HCT116 (cell line): ENCODE data around the gene GARNL3. TPM values are rescaled to one million over a fixed set of nuclear protein-coding genes. Genes with fewer than 3 reads are reported as not detected.
A peak's percentile ranks its signal among the peaks of the same experiment; 100 is the strongest.

Experiments used
- ATAC-seq: fragments of 200-7000 bp; cut with Tn5 transposase; 2 replicates; pipeline ENCODE4 v1.9.1; 2020; ENCODE audit warnings: mild to moderate bottlenecking, moderate library complexity
- BruUV-seq: library from RNA; stranded (reverse); fragments of 400-500 nt; replicated peaks from 2 replicates; lab custom pipeline; 2021; lab: Mats Ljungman, UMichigan
- CTCF ChIA-PET: fragments of 300-600 bp; sonication (Branson Sonifier 250); formaldehyde crosslinking; loops from one replicate; lab custom pipeline; 2021; ENCODE audit warnings: antibody characterized with exemption; lab: Charles Lee
- POLR2A ChIA-PET: fragments of 300-600, 350-600 bp; sonication (Branson Sonifier 250); formaldehyde crosslinking; loops from one replicate; lab custom pipeline; 2021; ENCODE audit warnings: antibody characterized with exemption; lab: Charles Lee
- RAD21 ChIA-PET, 2 experiments: fragments of 300-600 bp; sonication (Branson Sonifier 250); formaldehyde crosslinking; loops; one replicate each; lab custom pipeline; 2023; ENCODE audit warnings: low total read pairs in 2 of 2; ENCODE audit not compliant: uncharacterized antibody in 2 of 2, unreplicated experiment in 2 of 2, low non-redundant PET in 1 of 2; lab: Charles Lee
- DNase-seq: peaks from one replicate; pipeline ENCODE4 v3.0.0-alpha.2; 2010; ENCODE audit warnings: low read depth, low spot score
- H2AFZ ChIP-seq: fragments of 200-600 bp; shearing (Covaris generic), sonication (generic); 2 replicates; pipeline ENCODE4 v1.6.1; 2017; ENCODE audit warnings: low read depth, mixed run types, mixed read lengths, antibody characterized with exemption, low read length; ENCODE audit not compliant: poor library complexity, severe bottlenecking
- H3K27ac ChIP-seq: 2 replicates; pipeline ENCODE4 v1.5.1; 2012; ENCODE audit warnings: low read depth, low read length
- H3K27me3 ChIP-seq: fragments of 200-600 bp; sonication (generic); 2 replicates; pipeline ENCODE4 v1.6.1; 2016; ENCODE audit warnings: mixed run types, low read length, mixed read lengths; ENCODE audit not compliant: insufficient read depth
- H3K36me3 ChIP-seq, 2 experiments: fragments of 200-500 bp in 1 of 2; fragments of 200-600 bp in 1 of 2; sonication (Bioruptor generic) in 1 of 2; sonication (generic) in 1 of 2; 2 replicates each; pipeline versions ENCODE4 v1.5.1 to v1.6.1; 2014 to 2016; ENCODE audit warnings: low read length in 2 of 2, inconsistent platforms in 1 of 2, mixed read lengths in 1 of 2, mixed run types in 1 of 2; ENCODE audit not compliant: insufficient read depth in 2 of 2, control insufficient read depth in 1 of 2
- H3K4me1 ChIP-seq, 2 experiments: fragments of 200-600 bp in 1 of 2; sonication (generic) in 1 of 2; 2 replicates each; pipeline versions ENCODE4 v1.5.1 to v1.6.1; 2012 to 2017; ENCODE audit warnings: low read length in 2 of 2, inconsistent platforms in 1 of 2, mild to moderate bottlenecking in 1 of 2, mixed read lengths in 1 of 2, mixed run types in 1 of 2, moderate library complexity in 1 of 2; ENCODE audit not compliant: insufficient read depth in 2 of 2, control insufficient read depth in 1 of 2
- H3K4me2 ChIP-seq: fragments of 200-600 bp; sonication (generic); 2 replicates; pipeline ENCODE4 v1.6.1; 2017; ENCODE audit warnings: mixed run types, low read length, mixed read lengths
- H3K4me3 ChIP-seq, 2 experiments: fragments of 200-600 bp in 1 of 2; sonication (generic) in 1 of 2; replicated peaks in 1 of 2; 2 replicates each; pipeline ENCODE4 v1.5.1; 2011 to 2016; ENCODE audit warnings: low read length in 2 of 2, control low read depth in 1 of 2, low read depth in 1 of 2, mild to moderate bottlenecking in 1 of 2, mixed read lengths in 1 of 2, mixed run types in 1 of 2
- H3K79me2 ChIP-seq: fragments of 200-600 bp; sonication (generic); 2 replicates; pipeline ENCODE4 v1.6.1; 2017; ENCODE audit warnings: mild to moderate bottlenecking, mixed run types, low read length, moderate library complexity, mixed read lengths; ENCODE audit not compliant: insufficient read depth
- H3K9ac ChIP-seq: fragments of 200-600 bp; sonication (generic); 2 replicates; pipeline ENCODE4 v1.6.1; 2016; ENCODE audit warnings: low read length, mixed read lengths
- H3K9me2 ChIP-seq: fragments of 200-600 bp; sonication (generic), shearing (Covaris generic); 2 replicates; pipeline ENCODE4 v1.6.1; 2017; ENCODE audit warnings: mixed run types, mild to moderate bottlenecking, moderate library complexity; ENCODE audit not compliant: insufficient read depth
- H3K9me3 ChIP-seq, 2 experiments: fragments of 200-500 bp in 1 of 2; fragments of 200-600 bp in 1 of 2; sonication (Bioruptor generic) in 1 of 2; sonication (generic) in 1 of 2; 2 replicates each; pipeline ENCODE4 v1.6.1; 2014 to 2017; ENCODE audit warnings: low read length in 2 of 2, mixed read lengths in 2 of 2, inconsistent platforms in 1 of 2, low read depth in 1 of 2, mild to moderate bottlenecking in 1 of 2, mixed run types in 1 of 2, moderate library complexity in 1 of 2; ENCODE audit not compliant: control insufficient read depth in 1 of 2, insufficient read depth in 1 of 2
- H4K20me1 ChIP-seq: fragments of 200-600 bp; sonication (generic), shearing (Covaris generic); 2 replicates; pipeline ENCODE4 v1.6.1; 2017; ENCODE audit warnings: mixed run types, mild to moderate bottlenecking, moderate library complexity; ENCODE audit not compliant: insufficient read depth
- ATF3 ChIP-seq: IDR thresholded peaks from 2 replicates; pipeline ENCODE4 v1.6.1; 2012
- RAD21 ChIP-seq: IDR thresholded peaks from 2 replicates; pipeline ENCODE4 v1.6.1; 2012; ENCODE audit warnings: low read depth, mild to moderate bottlenecking
- REST ChIP-seq: IDR thresholded peaks from 2 replicates; pipeline ENCODE4 v1.6.1; 2012; ENCODE audit warnings: low read depth
- intact Hi-C: fragments of 100-400 bp; cut with micrococcal nuclease; formaldehyde crosslinking; loops from 2 replicates; pipeline ENCODE4 v1.10.0; 2022
- total RNA-seq: library from RNA; stranded (reverse); gene quantifications from one replicate; pipeline ENCODE4 v1.2.1, GENCODE V29; 2021; ENCODE audit not compliant: unreplicated experiment
- TF ChIP-seq, protein P1 (sequence below), 3 experiments: fragments of 200-600 bp in 1 of 3; sonication (generic) in 1 of 3; IDR thresholded peaks in 2 of 3; conservative IDR thresholded peaks in 1 of 3; 2 replicates each; pipeline ENCODE4 v1.5.1; 2012 to 2017; ENCODE audit warnings: low read depth in 2 of 3, low read length in 2 of 3, antibody characterized with exemption in 1 of 3, borderline replicate concordance in 1 of 3, control low read depth in 1 of 3, mild to moderate bottlenecking in 1 of 3, mixed read lengths in 1 of 3, mixed run types in 1 of 3, moderate library complexity in 1 of 3; ENCODE audit not compliant: insufficient read depth in 1 of 3

GARNL3 gene
- total RNA-seq, 1 experiment from 2014 or later = 8.8 TPM

GRCh38 chr9:127305838-127306226, 41.3 kb downstream of the GARNL3 start:
- Histone ChIP-seq H3K27me3 (no peaks in the 10 kb centered on the region), H3K4me1 (no peaks in the 10 kb centered on the region), H4K20me1 (no peaks in the 10 kb centered on the region), H3K4me3 (no peak overlapping the region), H3K79me2 (no peaks in the 10 kb centered on the region), H3K36me3 (no peaks in the 10 kb centered on the region), H3K9me2 (no peaks in the 10 kb centered on the region), H3K4me2 (no peak overlapping the region), H3K27ac (no peak overlapping the region), H3K9me3 (no peaks in the 10 kb centered on the region), H3K9ac (no peak overlapping the region), H2AFZ (no peak overlapping the region)
- ATAC-seq (peak; percentile 71), DNase-seq (peak; percentile 16)
- ChIA-PET RAD21 (no interaction called here), POLR2A (no interaction called here), CTCF (no interaction called here)
- intact Hi-C loops = no loop called here
- TF ChIP-seq, protein P1, sequence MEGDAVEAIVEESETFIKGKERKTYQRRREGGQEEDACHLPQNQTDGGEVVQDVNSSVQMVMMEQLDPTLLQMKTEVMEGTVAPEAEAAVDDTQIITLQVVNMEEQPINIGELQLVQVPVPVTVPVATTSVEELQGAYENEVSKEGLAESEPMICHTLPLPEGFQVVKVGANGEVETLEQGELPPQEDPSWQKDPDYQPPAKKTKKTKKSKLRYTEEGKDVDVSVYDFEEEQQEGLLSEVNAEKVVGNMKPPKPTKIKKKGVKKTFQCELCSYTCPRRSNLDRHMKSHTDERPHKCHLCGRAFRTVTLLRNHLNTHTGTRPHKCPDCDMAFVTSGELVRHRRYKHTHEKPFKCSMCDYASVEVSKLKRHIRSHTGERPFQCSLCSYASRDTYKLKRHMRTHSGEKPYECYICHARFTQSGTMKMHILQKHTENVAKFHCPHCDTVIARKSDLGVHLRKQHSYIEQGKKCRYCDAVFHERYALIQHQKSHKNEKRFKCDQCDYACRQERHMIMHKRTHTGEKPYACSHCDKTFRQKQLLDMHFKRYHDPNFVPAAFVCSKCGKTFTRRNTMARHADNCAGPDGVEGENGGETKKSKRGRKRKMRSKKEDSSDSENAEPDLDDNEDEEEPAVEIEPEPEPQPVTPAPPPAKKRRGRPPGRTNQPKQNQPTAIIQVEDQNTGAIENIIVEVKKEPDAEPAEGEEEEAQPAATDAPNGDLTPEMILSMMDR (IDR thresholded peaks at IDR 0.05 in 2 of 3, conservative IDR thresholded peaks at IDR 0.05 in 1 of 3; ENCODE audit: borderline replicate concordance in 1 of 3, insufficient read depth in 1 of 3, low read depth in 2 of 3, low read length in 2 of 3) = peak in 2 of 3 experiments; percentile 25 to 30; a peak in 1 of 6 replicates
- TF ChIP-seq RAD21 (peak; percentile 38; the same call in 1 of the 2 replicates), ATF3 (no peak), REST (no peak)
- BruUV-seq = no TSS peak
